GM21423 (cell line): ENCODE measurements around the gene HSPA1L.

Experiments used
- ATAC-seq: cut with Tn5 transposase; IDR thresholded peaks from one replicate; pipeline ENCODE4 v1.9.1; 2021; ENCODE audit warnings: mild to moderate bottlenecking, moderate library complexity; ENCODE audit not compliant: unreplicated experiment

The HSPA1L gene

GRCh38 chr6:31784098-31784925, 30.8 kb downstream of the HSPA1L start:
- ATAC-seq = no peak

DNA sequence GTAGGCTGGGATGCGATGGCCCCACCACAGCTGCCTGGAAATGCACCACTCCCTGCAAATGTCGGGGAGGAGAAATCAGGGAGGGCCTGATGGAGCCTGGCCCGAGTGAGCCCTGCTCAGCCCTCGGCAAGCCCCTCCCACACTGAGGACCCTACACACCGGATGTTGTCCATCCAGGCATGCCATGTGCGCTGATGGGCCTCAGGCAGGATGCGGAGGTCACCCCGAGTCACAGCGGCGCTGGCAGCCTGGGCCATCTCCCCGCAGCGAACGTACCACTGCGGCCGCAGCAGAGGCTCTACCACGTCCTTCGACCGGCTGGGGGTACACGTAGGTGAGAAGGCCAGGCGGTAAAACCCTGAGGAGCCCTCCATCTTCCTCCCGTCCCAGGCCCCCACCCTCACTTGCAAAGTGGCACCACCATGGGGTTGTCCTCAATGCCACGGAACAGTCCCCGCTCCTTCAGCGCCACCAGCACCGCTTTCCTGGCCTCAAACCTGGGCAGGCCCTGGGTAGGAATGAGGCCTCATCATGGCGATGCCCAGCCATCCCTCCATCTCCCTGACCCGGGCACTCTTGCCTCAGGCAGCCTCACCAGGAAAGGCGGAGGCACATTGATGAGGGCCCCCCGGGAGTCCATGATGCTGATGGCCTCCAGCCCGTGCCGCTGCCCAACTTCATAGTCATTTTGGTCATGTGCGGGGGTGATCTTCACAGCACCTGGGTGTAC, 32.8 kb downstream of the HSPA1L start:
- no peak for ATAC-seq

GRCh38 chr6:31781244-31782125, 33.6 kb downstream of the HSPA1L start:
- no peak for ATAC-seq

GRCh38 chr6:31780507-31781243, 34.4 kb downstream of the HSPA1L start:
- ATAC-seq = no peak

DNA sequence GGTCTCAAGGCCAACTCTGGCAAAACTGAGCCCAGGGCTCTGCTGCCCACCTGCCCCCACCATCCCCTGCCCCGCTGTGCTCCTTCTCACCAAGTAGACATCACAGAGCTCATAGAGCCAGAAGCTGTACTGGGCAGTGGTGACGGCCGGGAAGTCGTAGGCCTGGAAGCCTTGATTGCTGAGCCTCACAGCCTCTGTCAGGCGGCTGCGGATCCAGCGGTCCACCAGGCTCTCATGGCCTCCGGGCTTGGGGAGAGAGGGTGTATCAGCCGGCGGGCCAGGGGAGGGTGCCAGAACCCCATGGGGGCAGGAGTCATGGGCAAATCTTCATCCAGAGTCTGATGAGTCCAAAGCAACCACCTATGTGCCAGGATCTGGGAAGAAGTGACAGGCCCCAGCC, 35.2 kb downstream of the HSPA1L start:
- ATAC-seq = no peak

GRCh38 chr6:31778999-31779885, 35.8 kb downstream of the HSPA1L start:
- ATAC-seq = no peak

- ATAC-seq = no peak
Measured at GRCh38 chr6:31778193-31778592, 36.9 kb downstream of the HSPA1L start.

DNA sequence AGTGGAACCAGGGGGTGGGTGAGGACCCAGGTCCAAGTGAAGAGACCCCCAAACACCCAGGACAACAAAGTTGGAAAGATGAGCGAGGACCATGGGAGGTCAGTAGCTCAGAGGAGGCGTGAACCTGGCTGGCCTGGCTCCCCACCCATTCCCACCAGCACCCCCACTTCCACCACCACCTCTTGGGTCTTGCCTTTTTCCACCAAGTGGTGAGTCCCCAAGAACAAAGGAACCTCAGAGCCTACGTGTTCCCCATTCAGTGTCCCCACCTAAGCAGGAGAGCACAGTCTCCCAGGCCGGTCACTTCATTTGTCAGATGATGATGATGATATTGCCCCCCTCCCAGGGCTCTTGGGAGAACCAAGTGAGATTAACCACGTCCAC, 37.4 kb downstream of the HSPA1L start:
- no peak for ATAC-seq

- peak; percentile 54 for ATAC-seq
Measured at GRCh38 chr6:31776989-31777666, 38.0 kb downstream of the HSPA1L start, which contains the start of gene VWA7. VWA7 (minus strand) TSS chr6:31777328; CDS start chr6:31776779, 549 bp downstream.

DNA sequence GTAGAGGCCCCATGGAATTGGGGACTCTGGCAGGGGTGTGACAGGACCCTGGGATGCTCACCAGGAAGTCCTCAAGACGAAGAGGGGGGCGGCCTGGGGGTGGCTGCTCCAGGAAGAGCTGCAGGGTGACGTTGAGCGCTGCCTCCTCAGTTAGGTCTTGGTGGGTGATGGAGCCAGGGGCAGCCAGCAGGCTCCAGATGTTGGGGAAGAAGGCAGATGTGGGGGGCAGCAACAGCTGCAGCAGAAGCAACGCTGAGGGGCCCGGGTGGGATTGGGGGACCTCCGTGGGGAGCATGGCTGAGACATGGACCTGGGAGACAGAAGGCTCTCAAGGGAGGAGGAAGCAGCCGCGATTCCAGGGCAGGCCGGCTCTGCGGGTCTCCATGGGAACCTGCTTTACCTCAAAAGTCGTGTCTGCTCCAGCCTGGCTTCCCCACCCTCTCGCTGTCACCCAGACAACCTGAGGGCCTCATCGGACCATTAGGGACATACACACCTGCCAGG, 38.5 kb downstream of the HSPA1L start:
- no peak for ATAC-seq

GRCh38 chr6:31775633-31776484, 39.2 kb downstream of the HSPA1L start:
- no peak for ATAC-seq

DNA sequence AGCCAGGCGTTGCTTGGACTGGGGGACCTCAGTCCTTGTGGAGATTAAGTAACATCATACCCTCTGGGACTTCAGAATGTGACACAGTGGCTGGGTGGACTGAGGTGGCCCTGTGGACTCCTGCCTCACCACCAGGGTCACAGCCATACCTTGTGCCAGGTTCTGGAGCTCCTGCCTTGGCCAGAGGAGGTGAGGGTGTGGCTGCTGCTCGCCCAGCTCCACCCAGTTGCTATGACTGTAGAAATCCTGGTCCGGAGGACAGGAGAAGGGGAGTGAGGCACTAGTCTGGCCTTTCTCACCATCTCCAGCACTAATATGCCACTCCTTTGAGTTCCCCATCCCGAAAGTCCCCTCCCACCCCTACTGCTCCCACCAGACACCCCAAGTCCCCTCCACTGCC, 39.9 kb downstream of the HSPA1L start:
- no peak for ATAC-seq

GRCh38 chr6:31771992-31772358, 43.1 kb downstream of the HSPA1L start:
- ATAC-seq = no peak

DNA sequence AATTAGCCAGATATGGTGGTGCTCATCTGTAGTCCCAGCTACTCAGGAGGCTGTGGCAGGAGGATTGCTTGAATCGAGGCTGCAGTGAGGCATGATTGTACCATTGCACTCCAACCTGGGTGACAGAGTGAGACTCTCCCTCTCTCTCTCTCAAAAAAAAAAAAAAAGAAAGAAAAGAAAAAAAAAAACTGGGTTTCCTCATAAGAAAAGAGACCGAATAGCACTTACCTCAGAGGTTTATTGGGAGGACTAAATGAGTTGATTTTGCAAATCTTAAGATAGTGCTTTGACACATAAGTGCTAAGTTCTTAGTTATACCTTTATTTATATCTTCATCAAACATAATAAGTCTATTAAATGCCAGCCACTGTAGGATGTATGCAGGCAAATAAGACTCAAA, 44.2 kb downstream of the HSPA1L start:
- ATAC-seq = no peak

DNA sequence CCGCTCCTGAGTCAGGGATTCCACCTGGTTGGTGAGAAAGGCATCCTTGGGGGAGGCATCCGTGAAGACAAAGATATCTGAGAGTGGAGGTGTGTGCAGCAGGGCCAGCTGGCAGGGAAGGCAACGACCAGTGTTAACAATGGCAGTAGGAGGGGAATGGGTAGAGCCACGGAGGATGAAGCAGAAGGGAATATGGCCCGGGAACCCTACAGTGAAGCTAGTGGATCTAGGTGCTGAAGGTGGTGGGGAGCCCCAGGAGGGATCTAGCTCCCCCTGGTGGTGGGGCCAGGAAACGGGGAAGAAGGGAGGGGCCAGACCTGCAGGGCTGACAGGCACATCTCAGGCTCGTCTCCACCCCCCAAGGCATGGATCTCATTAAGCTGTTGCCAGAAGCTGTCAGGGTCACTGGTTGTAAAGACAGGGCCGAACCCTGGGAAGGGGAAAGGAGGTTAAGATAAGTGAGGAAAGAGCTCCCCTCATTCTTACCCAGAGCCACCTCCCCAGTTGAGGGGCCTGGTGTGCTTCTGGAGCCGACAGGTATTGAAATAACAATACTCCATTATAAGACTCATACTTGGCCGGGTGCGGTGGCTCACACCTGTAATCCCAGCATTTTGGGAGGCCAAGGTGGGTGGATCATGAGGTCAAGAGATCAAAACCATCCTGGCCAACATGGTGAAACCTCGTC, 45.3 kb downstream of the HSPA1L start:
- no peak for ATAC-seq

GRCh38 chr6:31768363-31769257, 46.5 kb downstream of the HSPA1L start:
- no peak for ATAC-seq
